Measurements from ENCODE around the gene XIRP1. TPM values are rescaled to one million over a fixed set of nuclear protein-coding genes. Genes with fewer than 3 reads are reported as not detected.

XIRP1 gene
- total RNA-seq, 1 donor from 2014 or later = 0.21 TPM

DNA sequence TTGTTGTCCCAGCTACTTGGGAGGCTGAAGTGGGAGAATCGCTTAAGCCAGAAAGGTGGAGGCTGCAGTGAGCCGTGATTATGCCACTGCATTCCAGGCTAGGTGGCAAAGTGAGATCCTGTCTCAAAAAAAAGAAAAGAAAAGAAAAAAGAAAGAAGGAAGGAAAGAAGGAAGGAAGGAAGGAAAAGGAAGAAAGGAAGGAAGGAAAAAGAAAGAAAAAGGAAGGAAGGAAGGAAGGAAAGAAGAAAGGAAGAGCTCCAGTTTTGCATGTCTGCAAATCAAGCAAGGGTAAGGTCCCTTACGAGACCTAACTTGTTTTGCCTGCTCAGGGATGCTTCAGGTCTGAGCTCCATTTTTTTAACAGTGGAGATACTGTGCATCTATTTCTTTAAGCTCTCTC is 3.6 kb upstream of the XIRP1 start:
- Mint-ChIP-seq H3K4me1 (ENCODE audit: unreplicated experiment) (peaks cover 6% of the 10 kb centered on the region), H3K27me3 (ENCODE audit: unreplicated experiment) (peaks cover 1% of the 10 kb centered on the region), H3K4me3 (ENCODE audit: unreplicated experiment) (peak overlapping the region; percentile 17), H3K9me3 (ENCODE audit: unreplicated experiment) (no peaks in the 10 kb centered on the region), H3K36me3 (ENCODE audit: low read depth, unreplicated experiment) (no peaks in the 10 kb centered on the region), H3K27ac (ENCODE audit: unreplicated experiment) (no peak overlapping the region)
- DNase-seq (ENCODE audit: low spot score) = no peak
- TF ChIP-seq, protein P1, sequence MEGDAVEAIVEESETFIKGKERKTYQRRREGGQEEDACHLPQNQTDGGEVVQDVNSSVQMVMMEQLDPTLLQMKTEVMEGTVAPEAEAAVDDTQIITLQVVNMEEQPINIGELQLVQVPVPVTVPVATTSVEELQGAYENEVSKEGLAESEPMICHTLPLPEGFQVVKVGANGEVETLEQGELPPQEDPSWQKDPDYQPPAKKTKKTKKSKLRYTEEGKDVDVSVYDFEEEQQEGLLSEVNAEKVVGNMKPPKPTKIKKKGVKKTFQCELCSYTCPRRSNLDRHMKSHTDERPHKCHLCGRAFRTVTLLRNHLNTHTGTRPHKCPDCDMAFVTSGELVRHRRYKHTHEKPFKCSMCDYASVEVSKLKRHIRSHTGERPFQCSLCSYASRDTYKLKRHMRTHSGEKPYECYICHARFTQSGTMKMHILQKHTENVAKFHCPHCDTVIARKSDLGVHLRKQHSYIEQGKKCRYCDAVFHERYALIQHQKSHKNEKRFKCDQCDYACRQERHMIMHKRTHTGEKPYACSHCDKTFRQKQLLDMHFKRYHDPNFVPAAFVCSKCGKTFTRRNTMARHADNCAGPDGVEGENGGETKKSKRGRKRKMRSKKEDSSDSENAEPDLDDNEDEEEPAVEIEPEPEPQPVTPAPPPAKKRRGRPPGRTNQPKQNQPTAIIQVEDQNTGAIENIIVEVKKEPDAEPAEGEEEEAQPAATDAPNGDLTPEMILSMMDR (IDR thresholded peaks at IDR 0.05; ENCODE audit: unreplicated experiment) = no peak

DNA sequence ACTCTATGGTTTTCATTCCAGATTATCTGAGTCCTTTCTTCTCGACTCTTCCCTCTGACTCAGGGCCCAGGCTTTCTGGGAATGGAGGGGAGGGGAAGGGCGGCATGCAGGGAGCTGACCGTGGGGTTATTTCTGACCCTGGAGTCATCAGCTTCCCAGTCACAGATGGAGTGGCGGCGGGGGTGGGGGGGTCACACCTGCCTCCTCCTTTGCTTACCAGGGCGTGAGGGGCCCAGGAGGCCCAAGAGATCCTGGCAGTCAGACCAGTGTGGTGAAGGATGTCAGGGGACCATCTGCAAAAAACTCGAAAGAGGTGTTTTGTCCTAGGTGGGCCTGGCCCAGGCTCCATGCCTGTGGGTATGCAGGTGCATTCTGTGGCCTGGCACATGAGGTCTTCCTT is 996 bp upstream of the XIRP1 start:
- TF ChIP-seq, protein P1 (IDR thresholded peaks at IDR 0.05; ENCODE audit: unreplicated experiment) = no peak
- peaks cover 7% of the 10 kb centered on the region for H3K27me3 Mint-ChIP-seq (ENCODE audit: unreplicated experiment)
- H3K4me3 Mint-ChIP-seq (ENCODE audit: unreplicated experiment) = no peak overlapping the region
- H3K9me3 Mint-ChIP-seq (ENCODE audit: unreplicated experiment) = no peaks in the 10 kb centered on the region
- no peak overlapping the region for H3K27ac Mint-ChIP-seq (ENCODE audit: unreplicated experiment)
- no peaks in the 10 kb centered on the region for H3K36me3 Mint-ChIP-seq (ENCODE audit: low read depth, unreplicated experiment)
- DNase-seq (ENCODE audit: low spot score) = no peak
- H3K4me1 Mint-ChIP-seq (ENCODE audit: unreplicated experiment) = peaks cover 9% of the 10 kb centered on the region

DNA sequence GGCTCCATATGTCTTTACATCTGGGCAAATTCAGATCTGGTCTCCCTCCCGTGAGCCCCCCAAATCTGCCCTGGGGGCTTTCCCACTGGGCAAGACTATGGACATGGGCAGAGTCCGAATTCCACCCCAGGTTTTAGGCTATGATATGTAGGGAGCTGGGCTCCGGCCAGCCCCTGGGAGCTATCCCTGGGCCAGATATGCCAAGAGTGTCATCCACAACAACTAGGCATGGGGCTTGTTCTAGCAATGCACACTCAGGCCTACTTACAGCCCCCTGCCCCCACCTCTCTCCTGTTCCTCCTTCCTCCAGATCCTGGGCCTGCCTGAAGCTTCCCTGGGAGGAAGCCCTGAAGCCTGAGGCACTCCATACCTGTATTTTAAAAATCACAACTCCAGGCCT is 622 bp downstream of the XIRP1 start:
- Mint-ChIP-seq H3K27ac (ENCODE audit: unreplicated experiment) (no peak overlapping the region), H3K27me3 (ENCODE audit: unreplicated experiment) (peaks cover 8% of the 10 kb centered on the region), H3K4me3 (ENCODE audit: unreplicated experiment) (no peak overlapping the region), H3K9me3 (ENCODE audit: unreplicated experiment) (no peaks in the 10 kb centered on the region), H3K4me1 (ENCODE audit: unreplicated experiment) (peaks cover 9% of the 10 kb centered on the region), H3K36me3 (ENCODE audit: low read depth, unreplicated experiment) (no peaks in the 10 kb centered on the region)
- DNase-seq (ENCODE audit: low spot score) = no peak
- TF ChIP-seq, protein P1 (IDR thresholded peaks at IDR 0.05; ENCODE audit: unreplicated experiment) = no peak

DNA sequence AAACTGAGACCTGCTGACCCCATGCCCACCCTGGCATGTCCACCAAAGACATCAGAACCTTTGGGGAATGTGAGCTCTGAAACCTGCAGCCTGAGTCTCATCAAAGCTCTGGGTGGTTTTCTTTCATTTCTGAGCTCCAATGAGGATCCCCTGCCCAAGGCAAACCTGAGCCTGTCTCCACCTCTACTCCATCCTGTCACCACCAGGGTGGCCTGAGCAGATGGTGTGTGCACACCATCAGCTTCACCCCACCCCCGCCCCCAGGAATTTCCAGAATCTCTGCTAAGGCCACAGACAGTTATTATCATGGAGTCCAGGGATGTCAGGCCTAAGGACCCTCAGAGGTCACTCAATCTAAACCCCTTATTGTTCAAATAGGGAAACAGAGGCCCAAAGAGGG is 1.3 kb downstream of the XIRP1 start:
- H3K4me3 Mint-ChIP-seq (ENCODE audit: unreplicated experiment) = no peak overlapping the region
- no peaks in the 10 kb centered on the region for H3K36me3 Mint-ChIP-seq (ENCODE audit: low read depth, unreplicated experiment)
- H3K27me3 Mint-ChIP-seq (ENCODE audit: unreplicated experiment) = peaks cover 11% of the 10 kb centered on the region
- no peak overlapping the region for H3K27ac Mint-ChIP-seq (ENCODE audit: unreplicated experiment)
- H3K9me3 Mint-ChIP-seq (ENCODE audit: unreplicated experiment) = no peaks in the 10 kb centered on the region
- TF ChIP-seq, protein P1 (IDR thresholded peaks at IDR 0.05; ENCODE audit: unreplicated experiment) = no peak
- DNase-seq (ENCODE audit: low spot score) = no peak
- H3K4me1 Mint-ChIP-seq (ENCODE audit: unreplicated experiment) = peaks cover 9% of the 10 kb centered on the region

DNA sequence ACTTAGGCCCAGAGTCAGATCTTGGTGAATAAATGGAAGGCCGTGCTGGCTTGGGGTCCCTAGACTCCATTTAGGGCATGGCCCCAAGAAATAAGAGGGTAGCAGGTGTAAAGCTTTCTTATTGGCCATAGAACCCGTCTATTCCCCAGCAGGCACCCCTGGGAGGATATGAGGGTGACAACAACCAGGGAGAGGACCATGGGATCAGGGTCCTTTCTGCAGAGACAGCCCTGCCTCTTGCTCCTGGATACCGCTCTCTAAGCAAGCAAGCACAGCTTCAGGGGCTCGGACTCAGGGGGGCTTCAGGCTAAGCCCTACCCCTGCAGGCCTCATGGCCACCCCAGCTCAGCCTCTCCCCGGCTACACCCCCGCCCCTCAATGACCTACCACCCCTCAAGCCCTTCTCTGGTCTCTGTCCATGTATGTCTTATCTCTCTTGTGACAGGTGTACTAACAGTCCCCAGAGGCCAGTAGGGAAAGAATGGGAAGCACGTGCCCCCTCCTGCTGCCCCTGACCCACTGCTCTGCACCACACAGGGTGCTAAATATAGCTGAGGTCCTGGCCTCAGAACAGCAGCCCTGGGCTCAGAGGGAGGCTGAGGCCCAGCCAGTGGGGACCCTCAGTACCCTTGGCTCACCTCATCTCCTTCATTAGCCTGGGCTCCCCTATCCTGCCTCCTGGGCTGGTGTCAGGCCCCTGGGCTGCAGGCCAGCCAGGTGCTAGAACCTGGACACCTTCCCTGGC is 1.9 kb downstream of the XIRP1 start:
- H3K4me3 Mint-ChIP-seq (ENCODE audit: unreplicated experiment) = no peak overlapping the region
- TF ChIP-seq, protein P1 (IDR thresholded peaks at IDR 0.05; ENCODE audit: unreplicated experiment) = no peak
- H3K27ac Mint-ChIP-seq (ENCODE audit: unreplicated experiment) = peak overlapping the region; percentile 18
- H3K27me3 Mint-ChIP-seq (ENCODE audit: unreplicated experiment) = peaks cover 11% of the 10 kb centered on the region
- no peak for DNase-seq (ENCODE audit: low spot score)
- no peaks in the 10 kb centered on the region for H3K9me3 Mint-ChIP-seq (ENCODE audit: unreplicated experiment)
- no peaks in the 10 kb centered on the region for H3K36me3 Mint-ChIP-seq (ENCODE audit: low read depth, unreplicated experiment)
- peaks cover 9% of the 10 kb centered on the region for H3K4me1 Mint-ChIP-seq (ENCODE audit: unreplicated experiment)
